HepG2 (cell line): ENCODE results near the gene SMYD4. TPM values are rescaled to one million over a fixed set of nuclear protein-coding genes. Genes with fewer than 3 reads are reported as not detected.
A peak's percentile ranks its signal among the peaks of the same experiment; 100 is the strongest.

Experiments
- ARID4A ChIP-seq: sonication (generic); formaldehyde crosslinking; IDR thresholded peaks from 2 replicates; pipeline ENCODE4 v1.5.0; 2020; ENCODE audit warnings: mild to moderate bottlenecking, missing genetic modification reagents, borderline replicate concordance
- HOMEZ ChIP-seq: IDR thresholded peaks from 2 replicates; pipeline ENCODE4 v1.6.1; 2016; ENCODE audit warnings: low read depth
- HOXD1 ChIP-seq: sonication (generic); formaldehyde crosslinking; IDR thresholded peaks from 2 replicates; pipeline ENCODE4 v1.5.0; 2020; ENCODE audit warnings: missing genetic modification reagents
- SMAD1 ChIP-seq: sonication (generic); formaldehyde crosslinking; IDR thresholded peaks from 2 replicates; pipeline ENCODE4 v1.4.0; 2020; ENCODE audit warnings: missing genetic modification reagents, low read depth, mild to moderate bottlenecking, borderline replicate concordance
- UBTF ChIP-seq: sonication (generic); formaldehyde crosslinking; IDR thresholded peaks from 2 replicates; pipeline ENCODE4 v1.4.0; 2020; ENCODE audit warnings: mild to moderate bottlenecking, missing genetic modification reagents
- ZBTB1 ChIP-seq: sonication (generic); formaldehyde crosslinking; IDR thresholded peaks from 2 replicates; pipeline ENCODE4 v1.4.0; 2020; ENCODE audit warnings: missing genetic modification reagents, borderline replicate concordance
- ZNF331 ChIP-seq: sonication (generic); formaldehyde crosslinking; IDR thresholded peaks from 2 replicates; pipeline ENCODE4 v1.4.0; 2020; ENCODE audit warnings: missing genetic modification reagents
- ZNF350 ChIP-seq: sonication (generic); formaldehyde crosslinking; IDR thresholded peaks from 2 replicates; pipeline ENCODE4 v1.4.0; 2020; ENCODE audit warnings: mild to moderate bottlenecking, low read depth, missing genetic modification reagents, borderline replicate concordance
- ZNF510 ChIP-seq: sonication (generic); formaldehyde crosslinking; IDR thresholded peaks from 2 replicates; pipeline ENCODE4 v1.4.0; 2020; ENCODE audit warnings: low read depth, mild to moderate bottlenecking, missing genetic modification reagents
- ZNF570 ChIP-seq: sonication (generic); formaldehyde crosslinking; IDR thresholded peaks from 2 replicates; pipeline ENCODE4 v1.4.0; 2020; ENCODE audit warnings: mild to moderate bottlenecking, missing genetic modification reagents, borderline replicate concordance
- ZNF83 ChIP-seq: sonication (generic); formaldehyde crosslinking; IDR thresholded peaks from 2 replicates; pipeline ENCODE4 v1.4.0; 2020; ENCODE audit warnings: missing genetic modification reagents, mild to moderate bottlenecking, borderline replicate concordance
- polyA plus RNA-seq, 8 experiments: library from polyadenylated mRNA; depleted of rRNA in 3 of 8; stranded (reverse) in 7 of 8; unstranded in 1 of 8; fragments of >200 nt; fragmentation: Illumina TruSeq in 4 of 8; extraction: Trizol in 4 of 8; gene quantifications; 2 replicates each; pipeline versions ENCODE4 v1.2.1 to v1.2.3, GENCODE V29; 2011 to 2016; ENCODE audit warnings: low read depth in 4 of 8, missing spikeins in 1 of 8, mixed read lengths in 1 of 8; ENCODE audit not compliant: insufficient read depth in 1 of 8
- total RNA-seq, 5 experiments: library from RNA; depleted of rRNA; stranded (reverse); fragments of >200 nt; fragmentation: Illumina TruSeq; extraction: Trizol; gene quantifications; 2 replicates each; pipeline ENCODE4 v1.2.3, GENCODE V29; 2016; ENCODE audit warnings: low read depth in 1 of 5
- TF ChIP-seq, protein P1 (sequence below): sonication (generic); formaldehyde crosslinking; conservative IDR thresholded peaks from 2 replicates; pipeline ENCODE4 v1.4.0; 2020; ENCODE audit warnings: missing genetic modification reagents
- TF ChIP-seq, protein P2 (sequence below), 2 experiments: sonication (generic) in 1 of 2; formaldehyde crosslinking in 1 of 2; IDR thresholded peaks; 2 replicates each; pipeline versions ENCODE4 v1.5.1 to v1.6.1; 2011 to 2020; ENCODE audit warnings: borderline replicate concordance in 1 of 2, low read depth in 1 of 2, low read length in 1 of 2, mild to moderate bottlenecking in 1 of 2, missing genetic modification reagents in 1 of 2, moderate library complexity in 1 of 2

The SMYD4 gene
- total and polyA plus RNA-seq, 2 of the 13 experiments (the other 11 are each of a cell fraction or from before 2014, with no cell fraction given), result 7.4 to 11.3 TPM

DNA sequence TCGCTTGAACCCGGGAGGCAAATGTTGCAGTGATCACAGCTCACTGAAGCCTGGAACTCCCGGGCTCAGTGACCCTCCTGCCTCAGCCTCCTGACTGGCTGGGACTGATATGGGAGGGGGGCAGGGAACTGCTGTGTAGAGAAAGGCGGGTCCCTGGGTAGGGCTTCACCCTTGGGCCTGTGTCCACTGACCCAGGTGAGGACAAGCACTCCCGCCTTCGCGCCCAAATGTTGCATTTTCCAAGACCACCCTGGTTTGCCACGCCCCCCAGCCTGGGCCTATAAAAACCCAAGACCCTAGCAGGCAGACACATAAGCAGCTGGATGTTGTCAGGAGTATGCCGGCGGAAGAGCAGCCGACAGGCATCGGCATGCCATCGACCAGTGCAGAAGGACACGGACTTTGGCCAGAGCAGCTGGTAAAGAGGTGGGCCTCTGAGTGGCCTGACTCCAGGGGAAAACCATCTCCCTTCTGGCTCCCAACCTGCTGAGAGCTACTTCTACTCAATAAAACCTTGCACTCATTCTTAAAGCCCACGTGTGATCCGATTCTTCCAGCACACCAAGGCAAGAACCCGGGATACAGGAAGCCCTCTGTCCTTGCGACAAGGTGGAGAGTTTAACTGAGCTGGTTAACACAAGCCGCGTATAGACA, 19.1 kb downstream of the SMYD4 start (continued):
- TF ChIP-seq, protein P1, sequence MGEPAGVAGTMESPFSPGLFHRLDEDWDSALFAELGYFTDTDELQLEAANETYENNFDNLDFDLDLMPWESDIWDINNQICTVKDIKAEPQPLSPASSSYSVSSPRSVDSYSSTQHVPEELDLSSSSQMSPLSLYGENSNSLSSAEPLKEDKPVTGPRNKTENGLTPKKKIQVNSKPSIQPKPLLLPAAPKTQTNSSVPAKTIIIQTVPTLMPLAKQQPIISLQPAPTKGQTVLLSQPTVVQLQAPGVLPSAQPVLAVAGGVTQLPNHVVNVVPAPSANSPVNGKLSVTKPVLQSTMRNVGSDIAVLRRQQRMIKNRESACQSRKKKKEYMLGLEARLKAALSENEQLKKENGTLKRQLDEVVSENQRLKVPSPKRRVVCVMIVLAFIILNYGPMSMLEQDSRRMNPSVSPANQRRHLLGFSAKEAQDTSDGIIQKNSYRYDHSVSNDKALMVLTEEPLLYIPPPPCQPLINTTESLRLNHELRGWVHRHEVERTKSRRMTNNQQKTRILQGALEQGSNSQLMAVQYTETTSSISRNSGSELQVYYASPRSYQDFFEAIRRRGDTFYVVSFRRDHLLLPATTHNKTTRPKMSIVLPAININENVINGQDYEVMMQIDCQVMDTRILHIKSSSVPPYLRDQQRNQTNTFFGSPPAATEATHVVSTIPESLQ (CRISPR knock-in tag), result no peak
- peak; percentile 96 for TF ChIP-seq ARID4A (CRISPR knock-in tag)
- TF ChIP-seq UBTF (CRISPR knock-in tag), result peak; percentile 82
- TF ChIP-seq ZNF570 (CRISPR knock-in tag), result no peak
- TF ChIP-seq ZNF350 (CRISPR knock-in tag), result peak; percentile 72; the same call in 1 of the 2 replicates
- peak; percentile 91 for TF ChIP-seq SMAD1 (CRISPR knock-in tag)
- TF ChIP-seq ZBTB1, result no peak
- 0 out of 2 replicates have a peak, but pooled peaks have one; percentile 66 for TF ChIP-seq ZNF83 (CRISPR knock-in tag)
- TF ChIP-seq HOMEZ, result 0 out of 2 replicates have a peak, but pooled peaks have one; percentile 54
- no peak for TF ChIP-seq HOXD1 (CRISPR knock-in tag)
- TF ChIP-seq, protein P2, sequence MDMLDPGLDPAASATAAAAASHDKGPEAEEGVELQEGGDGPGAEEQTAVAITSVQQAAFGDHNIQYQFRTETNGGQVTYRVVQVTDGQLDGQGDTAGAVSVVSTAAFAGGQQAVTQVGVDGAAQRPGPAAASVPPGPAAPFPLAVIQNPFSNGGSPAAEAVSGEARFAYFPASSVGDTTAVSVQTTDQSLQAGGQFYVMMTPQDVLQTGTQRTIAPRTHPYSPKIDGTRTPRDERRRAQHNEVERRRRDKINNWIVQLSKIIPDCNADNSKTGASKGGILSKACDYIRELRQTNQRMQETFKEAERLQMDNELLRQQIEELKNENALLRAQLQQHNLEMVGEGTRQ (IDR thresholded peaks at IDR 0.05; ENCODE audit: low read depth, low read length), result no peak
- TF ChIP-seq, protein P2 (CRISPR knock-in tag; IDR thresholded peaks at IDR 0.05; ENCODE audit: borderline replicate concordance), result no peak; the same call in 1 of the 2 replicates
- TF ChIP-seq ZNF331 (CRISPR knock-in tag), result peak; percentile 78; the same call in 1 of the 2 replicates
- no peak for TF ChIP-seq ZNF510 (CRISPR knock-in tag)
